Middle frontal gyrus (tissue), 1 donor: ENCODE measurements around the gene SUB1.
"Not testable (repeated sequence)": the region's sequence is repeated elsewhere in the genome, so short reads cannot be mapped to it uniquely, and the experiment has no call there.

Source experiments
- DNase-seq: peaks from one replicate; pipeline ENCODE4 v3.0.0-alpha.2; 2015; ENCODE audit warnings: low spot score; ENCODE audit errors: extremely low spot score

Gene SUB1

GRCh38 chr5:32565145-32565544 lies 20.2 kb upstream of the SUB1 start:
- DNase-seq = no peak

- no peak for DNase-seq
Observed at GRCh38 chr5:32566319-32567111, 18.8 kb upstream of the SUB1 start.

- no peak for DNase-seq
Observed at GRCh38 chr5:32571128-32571527, 14.2 kb upstream of the SUB1 start.

GRCh38 chr5:32572778-32573480 lies 12.4 kb upstream of the SUB1 start:
- no peak for DNase-seq

GRCh38 chr5:32573481-32573854 lies 11.9 kb upstream of the SUB1 start:
- DNase-seq = not testable (repeated sequence)

- DNase-seq = no peak
Observed at GRCh38 chr5:32574540-32575175, 10.7 kb upstream of the SUB1 start.

GRCh38 chr5:32578363-32578762 lies 7.0 kb upstream of the SUB1 start:
- no peak for DNase-seq

GRCh38 chr5:32578764-32579163 lies 6.6 kb upstream of the SUB1 start:
- DNase-seq = no peak

GRCh38 chr5:32581010-32581785 lies 4.2 kb upstream of the SUB1 start:
- DNase-seq = no peak

- no peak for DNase-seq
Observed at GRCh38 chr5:32583582-32584232, 1.6 kb upstream of the SUB1 start.

GRCh38 chr5:32584646-32585045 lies 711 bp upstream of the SUB1 start:
- no peak for DNase-seq

GRCh38 chr5:32585122-32585445 lies 273 bp upstream of the SUB1 start:
- no peak for DNase-seq

- no peak for DNase-seq
Observed at GRCh38 chr5:32586276-32586599, 881 bp downstream of the SUB1 start.

- no peak for DNase-seq
Observed at GRCh38 chr5:32587067-32587551, 1.8 kb downstream of the SUB1 start.

- no peak for DNase-seq
Observed at GRCh38 chr5:32589416-32589815, 4.1 kb downstream of the SUB1 start.

GRCh38 chr5:32589942-32590869 lies 4.8 kb downstream of the SUB1 start:
- DNase-seq = peak; percentile 48

GRCh38 chr5:32595118-32595517 lies 9.8 kb downstream of the SUB1 start:
- DNase-seq = no peak

GRCh38 chr5:32597041-32597629 lies 11.8 kb downstream of the SUB1 start:
- DNase-seq = no peak

GRCh38 chr5:32598260-32598937 lies 13.0 kb downstream of the SUB1 start:
- DNase-seq = no peak
